H1 (cell line): ENCODE measurements around the gene NHP2. TPM values are rescaled to one million over a fixed set of nuclear protein-coding genes. Genes with fewer than 3 reads are reported as not detected.

Experiments
- ATF2 ChIP-seq: IDR thresholded peaks from 2 replicates; pipeline ENCODE4 v1.6.1; 2012; ENCODE audit warnings: low read length, inconsistent platforms
- BACH1 ChIP-seq: IDR thresholded peaks from 2 replicates; pipeline ENCODE4 v1.6.1; 2012; ENCODE audit warnings: low read length, improper control_type of control experiment
- CEBPB ChIP-seq: IDR thresholded peaks from 2 replicates; pipeline ENCODE4 v1.6.1; 2012; ENCODE audit warnings: low read depth, low read length
- EZH2 ChIP-seq: fragments of 200-600 bp; sonication (generic); IDR thresholded peaks from 2 replicates; pipeline ENCODE4 v1.7.1; 2012; ENCODE audit warnings: low read depth, mild to moderate bottlenecking, moderate library complexity, low read length, inconsistent platforms; ENCODE audit not compliant: severe bottlenecking
- JUN ChIP-seq: IDR thresholded peaks from 2 replicates; pipeline ENCODE4 v1.6.1; 2011; ENCODE audit warnings: low read depth, mild to moderate bottlenecking, improper control_type of control experiment, low read length
- RAD21 ChIP-seq, 2 experiments: IDR thresholded peaks in 1 of 2; conservative IDR thresholded peaks in 1 of 2; 2 replicates each; pipeline ENCODE4 v1.6.1; 2011; ENCODE audit warnings: low read depth in 2 of 2, low read length in 2 of 2, improper control_type of control experiment in 1 of 2, inconsistent platforms in 1 of 2, mild to moderate bottlenecking in 1 of 2, moderate library complexity in 1 of 2
- TAF1 ChIP-seq: IDR thresholded peaks from 2 replicates; pipeline ENCODE4 v1.6.1; 2011; ENCODE audit warnings: mild to moderate bottlenecking, low read depth, low read length
- TEAD4 ChIP-seq: IDR thresholded peaks from 2 replicates; pipeline ENCODE4 v1.6.1; 2012; ENCODE audit warnings: low read depth, low read length, inconsistent platforms, mixed read lengths
- polyA plus RNA-seq, 7 experiments: library from polyadenylated mRNA; depleted of rRNA in 3 of 7; stranded (reverse) in 5 of 7; unstranded in 2 of 7; fragments of >200 nt in 5 of 7; fragments of 200-250 nt in 2 of 7; gene quantifications; 1 replicate in 5 of 7; 2 replicates in 1 of 7; 4 replicates in 1 of 7; pipeline versions ENCODE4 v1.2.1 to v1.2.3, GENCODE V29; 2011 to 2013; ENCODE audit warnings: missing spikeins in 2 of 7, mixed read lengths in 2 of 7
- total RNA-seq: library from RNA; stranded (reverse); fragmentation: NEBNext Ultra II Directional; extraction: Animal tissue kit (Norgen Biotek cat#: 25700); gene quantifications from 2 replicates; pipeline ENCODE4 v1.2.1, GENCODE V29; 2021
- TF ChIP-seq, protein P1 (sequence below): fragments of 300-600 bp; sonication (generic); IDR thresholded peaks from 2 replicates; pipeline ENCODE4 v1.7.1; 2012; ENCODE audit warnings: low read length, moderate library complexity, mild to moderate bottlenecking, inconsistent platforms; ENCODE audit not compliant: insufficient replicate concordance

Gene NHP2
- total and polyA plus RNA-seq, 2 of the 8 experiments (the other 6 are each of a cell fraction or from before 2014, with no cell fraction given): 241 to 263 TPM

DNA sequence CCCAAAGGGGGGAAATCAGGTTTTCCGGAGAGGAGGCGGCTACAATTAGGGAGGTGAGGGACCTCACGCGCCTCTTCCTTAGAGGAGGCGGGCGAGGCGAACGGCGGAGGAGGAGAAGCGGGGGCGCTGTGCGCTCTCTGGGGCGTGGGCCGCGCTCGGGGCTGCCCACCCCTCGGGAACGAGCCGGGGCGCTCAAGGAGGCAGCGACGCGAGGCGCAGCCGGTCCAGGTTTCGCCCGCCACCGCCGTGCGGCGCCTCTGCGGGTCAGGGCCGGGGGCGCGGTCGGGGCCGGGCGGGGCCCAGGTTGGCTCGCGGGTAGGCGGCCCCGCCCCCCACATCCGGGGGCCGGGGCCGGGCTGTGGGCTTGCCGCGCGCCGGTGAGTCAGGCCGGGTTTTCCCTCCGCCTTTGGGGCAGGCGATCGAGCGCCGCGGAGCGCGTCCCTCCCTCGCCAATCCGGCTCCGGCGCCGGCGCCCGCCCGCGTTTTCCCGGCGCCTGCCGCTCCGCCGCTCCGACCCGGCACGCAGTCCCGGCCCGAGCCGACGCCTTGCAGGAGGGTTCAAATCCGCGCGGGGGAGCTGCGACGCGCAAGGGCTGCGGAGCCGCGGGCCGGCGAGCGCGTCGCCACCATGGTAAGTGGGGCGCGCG lies 40.4 kb downstream of the NHP2 start, which contains the start of gene N4BP3 (continued):
- TF ChIP-seq ATF2 (no peak), TEAD4 (no peak), EZH2 (no peak), BACH1 (peak; percentile 58; the same call in 1 of the 2 replicates), TAF1 (peak; percentile 70), RAD21 (IDR thresholded peaks at IDR 0.05 in 1 of 2, conservative IDR thresholded peaks at IDR 0.05 in 1 of 2; ENCODE audit: low read depth in 2 of 2, low read length in 2 of 2) (no peak; a peak in 1 of 4 replicates), JUN (peak; percentile 42; the same call in 1 of the 2 replicates), CEBPB (no peak)
- TF ChIP-seq, protein P1, sequence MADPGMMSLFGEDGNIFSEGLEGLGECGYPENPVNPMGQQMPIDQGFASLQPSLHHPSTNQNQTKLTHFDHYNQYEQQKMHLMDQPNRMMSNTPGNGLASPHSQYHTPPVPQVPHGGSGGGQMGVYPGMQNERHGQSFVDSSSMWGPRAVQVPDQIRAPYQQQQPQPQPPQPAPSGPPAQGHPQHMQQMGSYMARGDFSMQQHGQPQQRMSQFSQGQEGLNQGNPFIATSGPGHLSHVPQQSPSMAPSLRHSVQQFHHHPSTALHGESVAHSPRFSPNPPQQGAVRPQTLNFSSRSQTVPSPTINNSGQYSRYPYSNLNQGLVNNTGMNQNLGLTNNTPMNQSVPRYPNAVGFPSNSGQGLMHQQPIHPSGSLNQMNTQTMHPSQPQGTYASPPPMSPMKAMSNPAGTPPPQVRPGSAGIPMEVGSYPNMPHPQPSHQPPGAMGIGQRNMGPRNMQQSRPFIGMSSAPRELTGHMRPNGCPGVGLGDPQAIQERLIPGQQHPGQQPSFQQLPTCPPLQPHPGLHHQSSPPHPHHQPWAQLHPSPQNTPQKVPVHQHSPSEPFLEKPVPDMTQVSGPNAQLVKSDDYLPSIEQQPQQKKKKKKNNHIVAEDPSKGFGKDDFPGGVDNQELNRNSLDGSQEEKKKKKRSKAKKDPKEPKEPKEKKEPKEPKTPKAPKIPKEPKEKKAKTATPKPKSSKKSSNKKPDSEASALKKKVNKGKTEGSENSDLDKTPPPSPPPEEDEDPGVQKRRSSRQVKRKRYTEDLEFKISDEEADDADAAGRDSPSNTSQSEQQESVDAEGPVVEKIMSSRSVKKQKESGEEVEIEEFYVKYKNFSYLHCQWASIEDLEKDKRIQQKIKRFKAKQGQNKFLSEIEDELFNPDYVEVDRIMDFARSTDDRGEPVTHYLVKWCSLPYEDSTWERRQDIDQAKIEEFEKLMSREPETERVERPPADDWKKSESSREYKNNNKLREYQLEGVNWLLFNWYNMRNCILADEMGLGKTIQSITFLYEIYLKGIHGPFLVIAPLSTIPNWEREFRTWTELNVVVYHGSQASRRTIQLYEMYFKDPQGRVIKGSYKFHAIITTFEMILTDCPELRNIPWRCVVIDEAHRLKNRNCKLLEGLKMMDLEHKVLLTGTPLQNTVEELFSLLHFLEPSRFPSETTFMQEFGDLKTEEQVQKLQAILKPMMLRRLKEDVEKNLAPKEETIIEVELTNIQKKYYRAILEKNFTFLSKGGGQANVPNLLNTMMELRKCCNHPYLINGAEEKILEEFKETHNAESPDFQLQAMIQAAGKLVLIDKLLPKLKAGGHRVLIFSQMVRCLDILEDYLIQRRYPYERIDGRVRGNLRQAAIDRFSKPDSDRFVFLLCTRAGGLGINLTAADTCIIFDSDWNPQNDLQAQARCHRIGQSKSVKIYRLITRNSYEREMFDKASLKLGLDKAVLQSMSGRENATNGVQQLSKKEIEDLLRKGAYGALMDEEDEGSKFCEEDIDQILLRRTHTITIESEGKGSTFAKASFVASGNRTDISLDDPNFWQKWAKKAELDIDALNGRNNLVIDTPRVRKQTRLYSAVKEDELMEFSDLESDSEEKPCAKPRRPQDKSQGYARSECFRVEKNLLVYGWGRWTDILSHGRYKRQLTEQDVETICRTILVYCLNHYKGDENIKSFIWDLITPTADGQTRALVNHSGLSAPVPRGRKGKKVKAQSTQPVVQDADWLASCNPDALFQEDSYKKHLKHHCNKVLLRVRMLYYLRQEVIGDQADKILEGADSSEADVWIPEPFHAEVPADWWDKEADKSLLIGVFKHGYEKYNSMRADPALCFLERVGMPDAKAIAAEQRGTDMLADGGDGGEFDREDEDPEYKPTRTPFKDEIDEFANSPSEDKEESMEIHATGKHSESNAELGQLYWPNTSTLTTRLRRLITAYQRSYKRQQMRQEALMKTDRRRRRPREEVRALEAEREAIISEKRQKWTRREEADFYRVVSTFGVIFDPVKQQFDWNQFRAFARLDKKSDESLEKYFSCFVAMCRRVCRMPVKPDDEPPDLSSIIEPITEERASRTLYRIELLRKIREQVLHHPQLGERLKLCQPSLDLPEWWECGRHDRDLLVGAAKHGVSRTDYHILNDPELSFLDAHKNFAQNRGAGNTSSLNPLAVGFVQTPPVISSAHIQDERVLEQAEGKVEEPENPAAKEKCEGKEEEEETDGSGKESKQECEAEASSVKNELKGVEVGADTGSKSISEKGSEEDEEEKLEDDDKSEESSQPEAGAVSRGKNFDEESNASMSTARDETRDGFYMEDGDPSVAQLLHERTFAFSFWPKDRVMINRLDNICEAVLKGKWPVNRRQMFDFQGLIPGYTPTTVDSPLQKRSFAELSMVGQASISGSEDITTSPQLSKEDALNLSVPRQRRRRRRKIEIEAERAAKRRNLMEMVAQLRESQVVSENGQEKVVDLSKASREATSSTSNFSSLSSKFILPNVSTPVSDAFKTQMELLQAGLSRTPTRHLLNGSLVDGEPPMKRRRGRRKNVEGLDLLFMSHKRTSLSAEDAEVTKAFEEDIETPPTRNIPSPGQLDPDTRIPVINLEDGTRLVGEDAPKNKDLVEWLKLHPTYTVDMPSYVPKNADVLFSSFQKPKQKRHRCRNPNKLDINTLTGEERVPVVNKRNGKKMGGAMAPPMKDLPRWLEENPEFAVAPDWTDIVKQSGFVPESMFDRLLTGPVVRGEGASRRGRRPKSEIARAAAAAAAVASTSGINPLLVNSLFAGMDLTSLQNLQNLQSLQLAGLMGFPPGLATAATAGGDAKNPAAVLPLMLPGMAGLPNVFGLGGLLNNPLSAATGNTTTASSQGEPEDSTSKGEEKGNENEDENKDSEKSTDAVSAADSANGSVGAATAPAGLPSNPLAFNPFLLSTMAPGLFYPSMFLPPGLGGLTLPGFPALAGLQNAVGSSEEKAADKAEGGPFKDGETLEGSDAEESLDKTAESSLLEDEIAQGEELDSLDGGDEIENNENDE: no peak
